ENCODE measurements around the gene STAT2. TPM values are rescaled to one million over a fixed set of nuclear protein-coding genes. Genes with fewer than 3 reads are reported as not detected.
"Not testable (repeated sequence)": the region's sequence is repeated elsewhere in the genome, so short reads cannot be mapped to it uniquely, and the experiment has no call there.

The STAT2 gene
- total and polyA plus RNA-seq, 2 of the 4 experiments (the other 2 are of a cell fraction): 99.3 to 182 TPM

DNA sequence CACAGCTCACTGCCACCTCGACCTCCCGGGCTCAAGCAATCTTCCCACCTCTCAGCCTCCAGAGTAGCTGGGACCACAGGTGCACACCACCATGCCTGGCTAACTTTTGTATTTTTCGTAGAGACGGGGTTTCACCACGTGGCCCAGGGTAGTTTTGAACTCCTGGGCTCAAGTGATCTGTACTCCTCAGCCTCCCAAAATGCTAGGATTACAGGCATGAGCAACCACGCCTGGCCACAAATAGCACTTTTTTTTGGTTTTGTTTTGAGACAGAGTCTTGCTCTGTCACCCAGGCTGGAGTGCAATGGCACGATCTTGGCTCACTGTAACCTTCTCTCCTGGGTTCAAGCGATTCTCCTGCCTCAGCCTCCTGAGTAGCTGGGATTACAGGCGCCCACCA, 12.7 kb downstream of the STAT2 start:
- H3K36me3 ChIP-seq (ENCODE audit: control insufficient read depth, insufficient read depth, low read length): peaks cover 75% of the 10 kb centered on the region

More for the DNA sequence above, 12.7 kb downstream of the STAT2 start:
- H3K9me3 ChIP-seq (ENCODE audit: control insufficient read depth, insufficient read depth, low read length); intact Hi-C loops (cut with micrococcal nuclease); H3K4me3 ChIP-seq (ENCODE audit: insufficient read depth, low read depth, low read length); H2AK5ac ChIP-seq (ENCODE audit: low read depth, low read length); dilution Hi-C loops (cut with HindIII; ENCODE audit: low sequenced_read_pairs, unreplicated experiment); H4K8ac ChIP-seq (ENCODE audit: low read depth in 2 of 2, low read length in 2 of 2); H3K4me1 ChIP-seq (ENCODE audit: control insufficient read depth, insufficient read depth, low read length); H4K91ac ChIP-seq (ENCODE audit: insufficient read depth, low read depth, low read length); H3K27ac ChIP-seq (ENCODE audit: insufficient read depth, low read length); POLR2A ChIA-PET (ENCODE audit: unreplicated experiment); H2BK15ac ChIP-seq (ENCODE audit: low read depth, low read length); ATAC-seq (ENCODE audit: low read depth); H3K27me3 ChIP-seq (ENCODE audit: control insufficient read depth, insufficient read depth, low read length); H4K5ac ChIP-seq (ENCODE audit: low read depth, low read length); H2BK20ac ChIP-seq (ENCODE audit: low read depth, low read length); H3K18ac ChIP-seq (ENCODE audit: low read depth, low read length); CTCF ChIA-PET; H2AFZ ChIP-seq (replicated peaks; ENCODE audit: low read length, poor library complexity); H2BK120ac ChIP-seq (ENCODE audit: low read depth, low read length); H3K9me1 ChIP-seq (ENCODE audit: insufficient read depth, low read length); in situ Hi-C loops (cut with MboI; ENCODE audit: low sequenced_read_pairs); H3K79me1 ChIP-seq (ENCODE audit: low read depth in 1 of 2, low read length in 2 of 2); H3K23ac ChIP-seq (ENCODE audit: low read depth, low read length); BruUV-seq (replicated peaks); H3K4ac ChIP-seq (ENCODE audit: low read depth, low read length); H3K9ac ChIP-seq (ENCODE audit: low read depth, low read length); H3K4me2 ChIP-seq (ENCODE audit: low read depth, low read length); H2BK5ac ChIP-seq (ENCODE audit: low read depth, low read length, poor library complexity, severe bottlenecking); H2AK9ac ChIP-seq (replicated peaks; ENCODE audit: low read depth, low read length, poor library complexity); H3K14ac ChIP-seq (replicated peaks; ENCODE audit: low read depth, low read length); H4K20me1 ChIP-seq (ENCODE audit: insufficient read depth, low read length); DNase-seq; H3K56ac ChIP-seq (ENCODE audit: extremely low read depth, insufficient read depth, low read length): not testable (repeated sequence)
- WGBS, 2 experiments (ENCODE audit: extremely low coverage in 2 of 2, insufficient read length in 1 of 2): 96% methylated on average over 4 of the region's 9 CpGs; no CpG with 5 or more reads in 1 of the 2 experiments

Data from IMR-90 (cell line).